ENCODE data around the gene CPNE6. TPM values are rescaled to one million over a fixed set of nuclear protein-coding genes. Genes with fewer than 3 reads are reported as not detected.

Gene CPNE6
- total and polyA plus RNA-seq, 12 donors: 0.12 to 0.64 (median 0.41) TPM; not detected in 8

DNA sequence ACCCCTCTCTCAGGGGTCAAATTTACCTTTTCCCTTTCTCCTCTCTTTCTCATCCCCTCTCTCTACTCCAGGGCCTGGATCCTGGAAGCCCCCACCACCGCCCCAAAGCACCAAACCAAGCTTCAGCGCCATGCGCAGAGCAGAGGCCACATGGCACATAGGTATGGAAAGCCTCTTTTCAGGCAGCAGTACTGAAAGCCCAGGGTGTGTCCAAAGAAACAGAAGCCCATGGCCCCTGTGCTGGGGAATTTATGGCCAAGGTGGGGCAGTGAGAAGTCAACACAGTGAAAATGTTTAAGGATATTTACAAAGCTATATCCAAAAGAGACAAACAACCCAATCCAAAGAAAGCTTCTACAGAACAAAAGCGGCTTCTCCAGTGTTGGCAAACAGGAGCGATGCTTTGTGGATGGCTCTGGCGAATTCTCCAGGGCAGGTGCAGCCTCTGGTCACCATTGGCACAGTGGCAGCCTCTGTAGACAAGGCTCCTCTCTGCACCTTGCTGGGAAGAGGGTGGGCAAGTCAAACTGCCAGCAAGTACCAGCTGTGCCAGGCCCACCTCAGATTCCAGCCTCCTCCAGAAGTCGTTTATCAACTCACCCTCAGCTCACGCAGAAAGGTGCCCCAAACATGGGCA lies 4.7 kb upstream of the CPNE6 start:
- Histone ChIP-seq H3K27ac (no peak overlapping the region), H3K27me3 (peaks cover 0 to 7% (median 0%) of the 10 kb centered on the region in 7 donors), H3K4me1 (peaks cover 0 to 5% (median 0%) of the 10 kb centered on the region in 9 donors), H3K36me3 (no peaks in the 10 kb centered on the region), H3K9me3 (no peaks in the 10 kb centered on the region), H3K4me3 (no peak overlapping the region)
- TF ChIP-seq, protein P1, sequence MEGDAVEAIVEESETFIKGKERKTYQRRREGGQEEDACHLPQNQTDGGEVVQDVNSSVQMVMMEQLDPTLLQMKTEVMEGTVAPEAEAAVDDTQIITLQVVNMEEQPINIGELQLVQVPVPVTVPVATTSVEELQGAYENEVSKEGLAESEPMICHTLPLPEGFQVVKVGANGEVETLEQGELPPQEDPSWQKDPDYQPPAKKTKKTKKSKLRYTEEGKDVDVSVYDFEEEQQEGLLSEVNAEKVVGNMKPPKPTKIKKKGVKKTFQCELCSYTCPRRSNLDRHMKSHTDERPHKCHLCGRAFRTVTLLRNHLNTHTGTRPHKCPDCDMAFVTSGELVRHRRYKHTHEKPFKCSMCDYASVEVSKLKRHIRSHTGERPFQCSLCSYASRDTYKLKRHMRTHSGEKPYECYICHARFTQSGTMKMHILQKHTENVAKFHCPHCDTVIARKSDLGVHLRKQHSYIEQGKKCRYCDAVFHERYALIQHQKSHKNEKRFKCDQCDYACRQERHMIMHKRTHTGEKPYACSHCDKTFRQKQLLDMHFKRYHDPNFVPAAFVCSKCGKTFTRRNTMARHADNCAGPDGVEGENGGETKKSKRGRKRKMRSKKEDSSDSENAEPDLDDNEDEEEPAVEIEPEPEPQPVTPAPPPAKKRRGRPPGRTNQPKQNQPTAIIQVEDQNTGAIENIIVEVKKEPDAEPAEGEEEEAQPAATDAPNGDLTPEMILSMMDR (IDR thresholded peaks at IDR 0.05): no peak
- WGBS, 2 donors: 88 to 92% methylated on average over 8 of the region's 8 CpGs
- intact Hi-C loops (cut with DNase I): no loop called here
- DNase-seq (no peak), ATAC-seq (no peak)

DNA sequence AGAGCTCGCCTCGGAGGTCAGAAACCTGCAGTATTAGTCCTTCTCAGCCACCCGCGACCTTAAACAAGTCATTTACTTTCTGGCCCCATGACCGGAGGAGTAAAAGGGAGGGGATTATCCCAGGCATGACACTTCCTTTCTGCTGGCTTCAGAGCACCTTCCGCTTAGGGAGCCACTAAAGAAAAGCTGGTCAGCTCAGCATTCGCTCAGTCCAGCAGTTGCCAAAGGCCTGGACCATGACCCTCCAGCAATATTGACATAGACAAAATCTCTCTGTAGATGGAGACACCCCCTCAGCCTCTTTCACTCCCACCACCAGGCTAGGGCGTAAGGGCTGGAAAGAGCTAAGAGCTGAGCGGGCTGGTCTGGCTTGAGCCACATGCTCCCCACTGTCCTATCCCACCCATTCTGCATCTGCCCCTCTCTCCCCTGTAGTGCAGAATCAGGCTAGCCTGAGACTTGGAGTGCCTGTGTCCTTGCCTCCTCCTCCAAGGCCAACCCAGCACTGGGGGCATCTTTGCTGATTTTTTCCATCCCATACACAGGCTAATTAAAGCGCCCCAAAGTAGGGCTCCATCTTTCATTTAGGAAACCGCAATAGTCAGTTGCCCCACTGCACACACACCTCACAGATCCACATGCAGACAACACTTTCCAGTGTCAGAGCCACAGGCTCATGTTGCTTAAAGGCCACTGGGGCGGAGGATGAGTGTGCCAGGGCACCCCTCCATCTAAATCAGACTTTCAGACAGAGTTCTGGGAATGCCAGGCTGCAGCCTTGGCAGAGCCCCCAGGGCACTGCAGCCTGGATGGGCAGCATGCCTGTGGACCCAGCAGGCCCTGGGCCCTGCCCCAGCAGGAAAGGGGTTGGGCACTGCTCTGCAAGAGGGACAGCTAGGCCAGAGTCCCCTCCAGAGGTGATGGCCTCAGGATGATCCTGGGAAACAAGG lies 4.0 kb upstream of the CPNE6 start:
- TF ChIP-seq, protein P1 (IDR thresholded peaks at IDR 0.05): no peak
- DNase-seq (no peak), ATAC-seq (peak in 4 of 8 donors; percentile 32 to 52 (median 44))
- no peak overlapping the region for H3K4me3 ChIP-seq
- no peaks in the 10 kb centered on the region for H3K36me3 ChIP-seq
- no peak overlapping the region for H3K27ac ChIP-seq
- no peaks in the 10 kb centered on the region for H3K9me3 ChIP-seq
- 89 to 90% methylated on average over 12 of the region's 12 CpGs for WGBS, 2 donors
- H3K4me1 ChIP-seq: peaks cover 0 to 5% (median 0%) of the 10 kb centered on the region in 9 donors
- intact Hi-C loops (cut with DNase I): no loop called here
- peaks cover 0 to 15% (median 5%) of the 10 kb centered on the region in 7 donors for H3K27me3 ChIP-seq

DNA sequence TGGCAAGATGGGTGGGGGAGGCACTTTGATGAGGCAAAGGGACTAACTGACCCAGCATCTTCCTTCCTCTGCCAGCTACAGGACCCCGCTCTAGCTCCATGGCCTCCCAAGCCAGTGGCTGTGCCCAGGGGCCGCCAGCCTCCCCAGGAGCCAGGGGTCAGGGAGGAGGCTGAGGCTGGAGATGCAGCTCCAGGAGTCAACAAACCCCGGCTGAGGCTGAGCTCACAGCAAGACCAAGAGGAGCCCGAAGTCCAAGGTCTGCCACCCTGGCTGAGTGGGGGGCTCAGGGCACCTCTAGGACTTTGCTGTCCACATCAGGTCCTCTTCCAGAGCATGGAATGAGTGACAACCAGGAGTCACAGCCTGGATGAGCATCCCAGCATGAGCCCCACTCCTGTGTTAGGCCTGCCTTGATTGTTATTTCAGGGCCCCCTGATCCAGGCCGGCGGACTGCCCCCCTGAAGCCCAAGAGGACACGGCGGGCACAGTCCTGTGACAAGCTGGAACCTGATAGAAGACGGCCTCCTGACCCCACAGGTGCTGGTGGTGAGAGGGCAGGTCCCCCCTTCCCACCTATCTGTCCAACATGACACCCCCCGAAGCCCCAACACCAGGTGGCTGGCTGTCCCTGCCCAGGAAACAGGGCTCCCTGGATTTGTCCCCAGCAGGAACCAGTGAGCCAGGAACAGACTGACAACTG lies 2.5 kb upstream of the CPNE6 start:
- TF ChIP-seq, protein P1 (IDR thresholded peaks at IDR 0.05): no peak
- Histone ChIP-seq H3K4me3 (no peak overlapping the region), H3K4me1 (peaks cover 0 to 5% (median 0%) of the 10 kb centered on the region in 9 donors), H3K27ac (no peak overlapping the region), H3K9me3 (no peaks in the 10 kb centered on the region), H3K27me3 (peaks cover 0 to 29% (median 8%) of the 10 kb centered on the region in 7 donors), H3K36me3 (no peaks in the 10 kb centered on the region)
- DNase-seq: no peak
- WGBS, 2 donors: 83 to 86% methylated on average over 10 of the region's 10 CpGs
- no peak for ATAC-seq
- intact Hi-C loops (cut with DNase I): no loop called here

DNA sequence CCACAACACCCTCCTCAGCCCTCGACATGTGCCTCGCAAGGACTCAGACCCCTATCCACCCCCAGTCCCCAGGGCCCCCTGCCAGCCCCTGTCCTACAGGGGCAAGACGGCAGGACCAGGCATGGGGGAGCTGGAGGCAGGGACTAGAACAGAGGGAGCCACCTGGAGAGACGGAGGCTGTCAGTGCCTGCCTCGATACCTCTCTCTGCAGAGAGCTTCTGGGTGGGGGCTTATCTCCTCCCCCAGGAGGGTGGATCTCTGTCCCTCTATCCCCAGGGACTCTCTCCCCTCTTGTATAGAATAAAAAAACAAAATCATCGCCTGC lies 2.0 kb upstream of the CPNE6 start:
- Histone ChIP-seq H3K4me1 (peaks cover 0 to 5% (median 0%) of the 10 kb centered on the region in 9 donors), H3K9me3 (no peaks in the 10 kb centered on the region), H3K4me3 (no peak overlapping the region), H3K27ac (no peak overlapping the region), H3K27me3 (peaks cover 0 to 30% (median 8%) of the 10 kb centered on the region in 7 donors), H3K36me3 (no peaks in the 10 kb centered on the region)
- 63 to 71% methylated on average over 6 of the region's 6 CpGs for WGBS, 2 donors
- DNase-seq (no peak), ATAC-seq (no peak)
- TF ChIP-seq, protein P1 (IDR thresholded peaks at IDR 0.05): no peak
- intact Hi-C loops (cut with DNase I): no loop called here

Measured in heart right ventricle (tissue), 16 donors.